GM12865 (cell line): Measurements from ENCODE around the gene SPINK2.

Experiments used
- DNase-seq: peaks from one replicate; pipeline ENCODE4 v3.0.0; 2010; ENCODE audit warnings: low read depth
- H3K4me3 ChIP-seq: 2 replicates; pipeline ENCODE4 v1.5.1; 2011; ENCODE audit warnings: mild to moderate bottlenecking, low read depth, low read length, control low read depth
- CTCF ChIP-seq: IDR thresholded peaks from 2 replicates; pipeline ENCODE4 v1.5.1; 2011; ENCODE audit warnings: low read length, control low read depth, low read depth, inconsistent platforms; ENCODE audit not compliant: insufficient read depth; ENCODE audit errors: missing control alignments

Gene SPINK2

GRCh38 chr4:56828784-56829535, 7.5 kb upstream of the SPINK2 start:
- peak; percentile 37 for DNase-seq
- TF ChIP-seq CTCF: no peak
- H3K4me3 ChIP-seq: no peak overlapping the region

GRCh38 chr4:56823933-56824600, 2.6 kb upstream of the SPINK2 start:
- no peak for DNase-seq
- no peak overlapping the region for H3K4me3 ChIP-seq

GRCh38 chr4:56818797-56819196, 2.7 kb downstream of the SPINK2 start:
- no peak for TF ChIP-seq CTCF
- H3K4me3 ChIP-seq: no peak overlapping the region
- DNase-seq: no peak

More at GRCh38 chr4:56823933-56824600, 2.6 kb upstream of the SPINK2 start:
- no peak for TF ChIP-seq CTCF

DNA sequence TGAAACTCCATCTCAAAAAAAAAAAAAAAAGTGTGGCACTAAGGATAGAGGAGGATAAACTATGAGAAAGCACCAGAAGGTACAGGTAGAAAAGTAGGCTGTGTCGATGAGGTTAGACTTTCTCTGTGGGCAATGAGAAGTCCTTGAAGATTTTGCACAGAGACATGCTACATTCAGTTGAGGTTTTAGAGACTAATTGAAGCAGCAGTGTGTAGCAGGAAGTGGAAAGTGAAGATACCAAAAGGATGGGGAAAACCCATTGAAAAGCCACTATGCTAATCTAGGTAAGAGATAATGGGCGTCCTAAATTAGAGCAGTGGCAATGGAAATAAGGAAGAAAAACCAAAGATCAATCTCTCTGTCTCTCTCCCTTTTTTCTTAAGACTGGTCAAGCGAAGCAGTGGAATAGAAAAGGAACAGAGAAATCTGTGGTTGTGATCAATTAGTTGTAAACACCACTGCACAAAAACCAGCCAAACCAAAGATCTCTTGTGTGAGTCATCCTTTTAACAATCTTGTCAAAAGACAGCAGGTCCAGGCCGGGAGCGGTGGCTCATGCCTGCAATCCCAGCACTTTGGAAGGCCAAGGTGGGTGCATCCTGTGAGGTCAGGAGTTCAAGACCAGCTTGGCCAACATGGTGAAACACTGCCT, 3.5 kb downstream of the SPINK2 start:
- no peak overlapping the region for H3K4me3 ChIP-seq
- TF ChIP-seq CTCF: no peak
- DNase-seq: peak; percentile 81

DNA sequence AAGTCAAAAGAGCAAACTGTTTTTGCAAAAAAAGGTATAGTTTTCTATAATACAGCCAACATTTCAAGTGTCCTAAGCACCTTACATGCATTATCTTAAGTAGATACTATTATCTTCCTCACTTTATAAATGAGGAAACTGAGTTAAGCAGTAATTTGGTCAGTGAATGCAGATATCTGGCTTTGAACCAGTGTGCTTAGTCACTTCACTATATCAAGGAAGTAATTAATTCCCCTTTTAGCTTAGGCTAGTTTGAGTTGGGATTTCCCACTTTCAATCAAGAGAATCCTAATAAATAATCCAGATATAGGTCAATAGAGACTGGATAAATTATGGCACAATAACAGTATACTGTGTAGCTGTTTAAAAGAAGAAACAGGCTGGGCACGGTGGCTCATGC, 14.8 kb downstream of the SPINK2 start:
- H3K4me3 ChIP-seq: no peak overlapping the region
- DNase-seq: no peak
- no peak for TF ChIP-seq CTCF

GRCh38 chr4:56804551-56804950, 16.9 kb downstream of the SPINK2 start:
- peak; percentile 43 for DNase-seq
- H3K4me3 ChIP-seq: no peak overlapping the region
- TF ChIP-seq CTCF: no peak
